DMS53 (cell line): Measurements from ENCODE around the gene TDG.
A peak's percentile ranks its signal among the peaks of the same experiment; 100 is the strongest.

ENCODE experiments used
- DNase-seq: peaks from one replicate; lab custom pipeline; 2025; lab: John Stamatoyannopoulos, UW

TDG gene

DNA sequence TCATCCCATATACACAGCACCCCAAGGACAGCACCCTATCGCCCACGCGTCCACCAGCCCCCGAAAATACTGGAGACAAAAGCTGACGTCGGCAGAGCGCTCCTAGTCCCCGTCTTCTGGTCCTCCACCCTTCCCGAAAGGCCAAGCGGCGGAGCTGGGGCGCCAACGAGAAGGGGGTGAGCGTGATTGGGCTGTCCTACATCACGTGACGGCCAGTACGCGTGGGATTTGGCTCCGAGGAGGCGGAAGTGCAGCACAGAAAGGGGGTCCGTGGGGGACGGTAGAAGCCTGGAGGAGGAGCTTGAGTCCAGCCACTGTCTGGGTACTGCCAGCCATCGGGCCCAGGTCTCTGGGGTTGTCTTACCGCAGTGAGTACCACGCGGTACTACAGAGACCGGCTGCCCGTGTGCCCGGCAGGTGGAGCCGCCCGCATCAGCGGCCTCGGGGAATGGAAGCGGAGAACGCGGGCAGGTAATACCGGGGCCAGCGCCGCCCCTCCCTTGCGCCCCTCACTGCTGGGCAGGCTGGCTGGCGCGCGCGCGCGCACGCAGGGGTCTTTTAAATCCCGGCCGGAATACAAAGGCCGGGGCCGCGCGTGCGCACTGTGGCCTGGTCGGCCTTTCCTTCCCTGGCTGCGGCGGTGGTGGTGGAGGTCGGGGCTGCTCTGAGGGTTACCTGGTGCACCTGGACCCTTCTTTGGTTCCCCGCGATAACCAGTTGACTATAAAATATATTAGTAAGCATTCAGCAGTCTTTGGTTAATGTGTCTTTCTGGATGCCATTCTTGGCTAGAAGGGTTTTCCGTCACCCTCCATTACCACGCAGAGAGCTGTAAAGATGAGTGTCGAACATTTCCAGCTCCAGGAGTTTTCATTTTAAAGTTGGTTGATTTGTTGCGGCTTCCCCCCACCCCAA is at the start of gene TDG:
TDG (plus strand) TSS at position 283 of the 915 bp plus-strand sequence; CDS start at position 449, 166 bp downstream.
- DNase-seq: peak; percentile 100

DNA sequence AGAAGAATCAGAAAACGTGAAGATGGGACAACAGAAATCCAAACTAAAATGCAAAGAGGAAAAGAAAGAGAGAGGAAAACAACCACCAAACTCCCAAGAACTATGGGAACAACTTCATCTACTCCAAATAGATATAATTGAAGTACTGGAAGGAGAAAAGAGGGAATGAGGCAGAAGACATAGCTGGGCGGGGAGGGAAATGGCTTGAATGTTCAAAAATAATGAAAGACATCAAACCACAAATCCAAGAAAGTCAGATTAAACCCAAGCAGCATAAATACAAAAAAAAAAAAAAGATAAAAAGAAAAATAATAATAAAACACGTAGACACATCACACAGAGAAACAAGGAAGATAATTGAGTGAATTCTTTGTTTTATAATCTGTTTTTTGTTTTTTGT is 47.8 kb upstream of the TDG start:
- DNase-seq: no peak

DNA sequence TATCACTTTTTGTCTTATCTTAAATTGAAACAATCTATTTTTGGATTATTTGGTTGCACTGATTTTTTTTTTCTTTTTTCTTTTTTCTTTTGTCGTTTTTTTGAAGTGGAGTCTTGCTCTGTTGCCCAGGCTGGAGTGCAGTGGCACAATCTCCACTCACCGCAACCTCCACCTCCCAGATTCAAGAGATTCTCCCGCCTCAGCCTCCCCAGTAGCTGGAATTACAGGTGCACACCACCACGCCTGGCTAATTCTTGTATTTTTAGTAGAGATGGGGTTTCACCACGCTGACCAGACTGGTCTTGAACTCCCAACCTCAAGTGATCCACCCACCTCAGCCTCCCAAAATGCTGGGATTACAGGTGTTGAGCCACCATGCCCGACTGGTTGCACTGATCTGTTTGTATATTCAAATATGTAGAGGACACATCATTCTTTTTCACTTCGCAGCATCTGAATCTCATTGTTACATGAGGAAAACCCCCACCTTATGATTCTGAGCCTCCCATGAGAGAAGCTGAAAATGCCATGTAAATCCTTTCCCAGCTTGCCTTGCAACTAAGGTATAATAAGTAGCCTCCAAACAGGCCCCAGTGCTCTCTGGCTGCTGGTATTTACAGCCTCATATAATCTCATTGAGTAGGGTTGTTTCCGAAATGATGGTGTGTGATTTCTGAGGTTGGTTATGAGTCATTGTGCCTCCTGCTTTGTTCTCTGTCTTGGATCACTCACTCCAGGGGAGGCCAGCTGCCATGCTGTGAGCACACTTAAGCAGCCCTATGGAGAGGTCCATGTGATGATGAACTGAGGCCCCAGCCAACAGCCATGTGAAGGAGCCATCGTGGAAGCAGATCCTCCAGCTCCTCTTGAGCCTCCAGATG is 40.7 kb upstream of the TDG start:
- DNase-seq: peak; percentile 97

DNA sequence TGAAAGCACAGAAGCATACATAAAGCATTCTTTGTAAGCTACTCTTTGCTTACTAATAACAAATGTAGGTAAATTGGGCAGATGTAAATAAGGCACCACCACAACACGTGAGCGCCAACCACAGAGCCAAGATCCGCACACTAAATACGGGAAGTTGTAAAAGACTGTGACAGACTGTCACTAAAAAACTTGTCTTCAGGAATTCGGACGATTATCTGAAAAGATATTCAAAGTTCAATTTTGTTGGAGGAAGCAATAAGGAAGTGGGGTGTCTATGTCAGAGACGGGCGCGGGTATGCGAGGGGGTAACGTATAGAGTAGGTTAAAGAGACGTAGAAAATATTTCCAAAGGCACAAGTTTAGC is 37.0 kb upstream of the TDG start:
- DNase-seq: peak; percentile 76

DNA sequence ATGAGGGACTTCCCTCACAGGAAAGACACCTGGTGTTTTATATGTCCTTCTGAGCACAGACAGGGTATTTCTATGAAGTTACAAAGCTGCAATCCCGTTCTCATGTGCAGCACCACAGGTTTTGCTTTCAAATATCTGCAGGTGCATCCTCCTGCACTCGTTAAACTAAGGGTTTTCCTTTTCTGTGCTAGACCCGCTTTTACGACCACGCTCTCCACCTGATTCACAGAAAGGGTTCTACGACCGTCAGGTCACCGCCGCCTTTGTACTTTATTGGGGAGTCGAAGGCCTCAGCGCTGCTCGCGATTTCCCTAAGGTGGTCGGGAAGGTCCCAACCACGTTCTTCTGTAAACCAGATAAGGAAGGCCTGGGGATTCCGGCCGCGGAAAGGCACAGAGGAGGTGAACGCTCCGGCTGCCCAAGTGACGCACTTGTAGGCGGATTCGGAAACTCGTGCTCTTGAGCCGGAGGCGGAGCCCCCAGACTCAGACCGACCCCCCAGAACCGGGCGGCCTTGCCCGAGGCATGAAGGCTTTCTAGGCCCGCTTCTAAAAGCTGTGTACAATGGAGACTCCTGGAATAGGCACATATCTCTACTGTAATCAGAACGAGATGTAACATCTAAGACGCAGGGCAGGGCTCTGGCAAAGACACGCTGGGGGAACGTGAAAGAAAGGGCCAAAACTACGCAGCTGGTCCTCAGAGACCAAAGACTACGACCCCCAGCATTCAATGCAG is 36.5 kb upstream of the TDG start:
- DNase-seq: peak; percentile 98

DNA sequence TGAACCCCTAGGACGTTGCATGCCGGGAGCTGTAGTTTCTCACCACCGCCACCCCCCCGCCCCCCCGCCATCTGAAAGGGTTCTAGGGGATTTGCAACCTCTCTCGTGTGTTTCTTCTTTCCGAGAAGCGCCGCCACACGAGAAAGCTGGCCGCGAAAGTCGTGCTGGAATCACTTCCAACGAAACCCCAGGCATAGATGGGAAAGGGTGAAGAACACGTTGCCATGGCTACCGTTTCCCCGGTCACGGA is 36.0 kb upstream of the TDG start:
- peak; percentile 99 for DNase-seq

DNA sequence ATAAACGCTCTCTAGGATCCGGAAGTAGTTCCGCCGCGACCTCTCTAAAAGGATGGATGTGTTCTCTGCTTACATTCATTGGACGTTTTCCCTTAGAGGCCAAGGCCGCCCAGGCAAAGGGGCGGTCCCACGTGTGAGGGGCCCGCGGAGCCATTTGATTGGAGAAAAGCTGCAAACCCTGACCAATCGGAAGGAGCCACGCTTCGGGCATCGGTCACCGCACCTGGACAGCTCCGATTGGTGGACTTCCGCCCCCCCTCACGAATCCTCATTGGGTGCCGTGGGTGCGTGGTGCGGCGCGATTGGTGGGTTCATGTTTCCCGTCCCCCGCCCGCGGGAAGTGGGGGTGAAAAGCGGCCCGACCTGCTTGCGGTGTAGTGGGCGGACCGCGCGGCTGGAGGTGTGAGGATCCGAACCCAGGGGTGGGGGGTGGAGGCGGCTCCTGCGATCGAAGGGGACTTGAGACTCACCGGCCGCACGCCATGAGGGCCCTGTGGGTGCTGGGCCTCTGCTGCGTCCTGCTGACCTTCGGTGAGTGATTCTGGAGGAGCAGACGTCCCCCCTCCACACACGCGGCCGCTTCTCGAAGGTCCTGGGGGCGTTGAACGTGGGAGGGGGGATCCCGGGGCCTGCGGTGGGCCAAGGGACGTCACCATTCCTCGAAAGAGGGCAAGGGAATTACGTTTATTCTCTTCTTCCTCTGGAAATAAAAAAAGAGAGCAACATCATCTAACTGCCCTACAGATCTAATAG is 35.5 kb upstream of the TDG start, which contains the start of gene HSP90B1:
HSP90B1 (plus strand) TSS at position 377 of the 753 bp plus-strand sequence; CDS start at position 483, 106 bp downstream.
- DNase-seq: peak; percentile 100

DNA sequence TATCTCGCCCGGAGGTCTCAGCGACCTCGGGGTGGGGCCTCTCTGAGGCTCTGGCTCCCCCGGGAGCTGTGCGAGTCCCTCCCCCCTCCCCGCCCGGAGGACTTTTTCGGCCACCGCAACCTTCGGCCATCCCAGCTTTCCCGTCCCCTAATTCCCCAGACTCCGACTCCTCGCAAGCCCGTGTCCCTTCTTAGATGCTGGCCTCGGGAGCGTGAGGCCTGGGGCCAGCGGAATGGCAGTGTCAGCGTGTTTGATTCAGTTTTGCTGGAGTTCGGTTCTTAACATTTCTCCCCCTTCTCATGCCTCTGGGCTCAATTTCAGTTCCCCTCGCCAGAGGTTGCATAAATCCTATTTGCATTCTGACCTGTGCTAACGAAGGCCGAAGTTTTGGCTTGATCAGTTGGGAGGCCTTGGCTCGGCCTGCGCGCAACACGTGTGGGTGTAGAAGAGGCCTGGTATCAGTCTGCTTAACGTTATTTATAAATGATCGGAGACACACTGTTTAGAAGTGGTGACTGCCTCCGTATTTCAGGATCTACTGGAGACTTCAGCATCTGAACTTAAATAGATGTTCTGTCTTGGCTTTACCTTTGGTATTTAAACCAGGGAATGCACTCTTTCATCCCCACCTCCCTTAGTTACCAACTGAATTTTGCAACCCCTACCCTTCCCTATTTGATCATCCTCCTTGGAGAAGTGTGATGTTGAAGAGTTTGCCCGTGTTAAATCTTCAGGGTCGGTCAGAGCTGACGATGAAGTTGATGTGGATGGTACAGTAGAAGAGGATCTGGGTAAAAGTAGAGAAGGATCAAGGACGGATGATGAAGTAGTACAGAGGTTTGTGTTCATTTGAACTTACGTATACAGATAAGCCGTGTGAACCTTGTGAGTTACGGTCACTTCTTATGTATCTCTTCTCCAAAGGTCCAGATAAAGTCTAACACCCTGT is 34.6 kb upstream of the TDG start:
- DNase-seq: peak; percentile 75

DNA sequence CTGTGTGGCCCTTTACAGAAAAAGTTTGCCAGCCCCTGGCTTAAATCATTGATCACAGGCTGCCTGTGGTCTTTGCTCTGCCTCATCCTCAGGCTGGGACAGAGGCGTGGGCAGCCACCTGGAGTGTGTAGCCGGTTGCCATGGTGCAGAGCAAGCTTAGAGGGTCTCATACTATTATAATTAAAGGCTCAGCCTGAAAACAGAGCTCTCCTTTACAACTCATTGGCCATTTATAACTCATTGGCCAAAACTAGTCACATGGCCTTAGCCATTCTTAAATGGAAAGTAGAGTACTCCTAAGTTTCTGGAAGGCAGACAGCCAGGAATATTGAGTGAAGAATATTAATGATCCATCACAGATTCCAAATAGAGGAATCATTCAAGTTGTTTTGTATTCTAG is 32.4 kb upstream of the TDG start:
- DNase-seq: no peak

DNA sequence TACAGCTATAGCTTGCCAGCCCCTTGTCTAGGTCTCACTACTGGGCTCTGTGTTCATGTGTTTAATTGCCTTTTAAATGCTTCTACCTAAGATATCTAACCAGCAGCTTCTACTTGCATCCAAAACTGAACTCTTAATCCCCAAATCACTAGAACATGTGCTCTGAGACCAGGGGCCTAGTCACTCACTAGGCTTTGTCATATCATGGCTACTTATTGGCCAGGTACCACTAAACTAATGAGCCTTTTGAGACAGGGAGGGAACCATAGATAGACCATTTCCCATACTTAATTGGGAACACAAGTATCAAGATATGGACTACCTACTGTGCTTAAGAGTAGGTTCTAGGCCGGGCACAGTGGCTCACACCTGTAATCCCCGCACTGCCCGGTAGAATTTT is 29.0 kb upstream of the TDG start:
- peak; percentile 46 for DNase-seq

DNA sequence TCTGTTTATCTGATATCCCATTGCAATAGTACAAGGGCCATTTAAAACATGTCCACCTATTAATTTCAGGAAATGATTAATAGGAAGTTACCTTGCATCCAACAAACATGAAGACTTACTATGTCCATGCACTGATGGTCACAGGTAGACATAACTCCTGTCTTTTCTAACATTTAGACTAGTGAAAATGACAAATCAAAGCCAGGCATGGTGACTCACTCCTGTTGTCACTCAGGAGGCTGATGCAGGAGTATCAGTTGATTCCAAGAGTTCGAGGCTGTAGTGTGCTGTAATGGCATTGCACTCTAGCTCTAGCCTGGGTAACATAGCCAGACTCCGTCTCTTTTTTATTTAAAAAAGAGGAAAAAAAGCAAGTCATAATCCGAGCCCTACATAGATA is 20.7 kb upstream of the TDG start:
- peak; percentile 29 for DNase-seq

DNA sequence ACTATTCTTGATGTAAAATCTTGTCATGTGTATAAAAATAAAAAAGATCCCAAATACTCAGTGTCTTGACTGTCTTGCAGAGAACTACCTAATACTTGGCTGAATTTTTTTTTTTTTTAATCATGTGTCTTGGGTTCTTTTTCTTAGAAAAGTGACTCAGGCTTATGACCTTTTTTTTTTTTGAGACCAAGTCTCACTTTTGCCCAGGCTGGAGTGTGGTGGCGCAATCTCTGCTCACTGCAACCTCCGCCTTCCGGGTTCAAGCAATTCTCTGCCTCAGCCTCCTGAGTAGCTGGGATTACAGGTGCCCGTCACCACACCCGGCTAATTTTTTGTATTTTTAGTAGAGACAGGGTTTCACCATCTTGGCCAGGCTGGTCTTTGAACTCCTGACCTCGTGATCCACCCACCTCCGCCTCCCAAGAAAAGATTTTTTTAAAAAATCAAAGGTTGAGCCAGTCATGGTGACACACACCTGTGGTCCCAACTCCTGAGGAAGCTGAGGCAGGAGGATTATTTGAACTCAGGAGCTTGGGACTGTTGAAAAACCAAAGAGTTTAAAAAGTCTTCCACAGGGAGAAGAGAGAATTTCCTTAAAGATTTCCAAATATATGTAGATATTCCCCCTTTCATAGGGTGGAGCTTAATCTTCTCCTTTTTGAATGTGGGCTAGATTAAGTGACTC is 17.7 kb upstream of the TDG start:
- no peak for DNase-seq

DNA sequence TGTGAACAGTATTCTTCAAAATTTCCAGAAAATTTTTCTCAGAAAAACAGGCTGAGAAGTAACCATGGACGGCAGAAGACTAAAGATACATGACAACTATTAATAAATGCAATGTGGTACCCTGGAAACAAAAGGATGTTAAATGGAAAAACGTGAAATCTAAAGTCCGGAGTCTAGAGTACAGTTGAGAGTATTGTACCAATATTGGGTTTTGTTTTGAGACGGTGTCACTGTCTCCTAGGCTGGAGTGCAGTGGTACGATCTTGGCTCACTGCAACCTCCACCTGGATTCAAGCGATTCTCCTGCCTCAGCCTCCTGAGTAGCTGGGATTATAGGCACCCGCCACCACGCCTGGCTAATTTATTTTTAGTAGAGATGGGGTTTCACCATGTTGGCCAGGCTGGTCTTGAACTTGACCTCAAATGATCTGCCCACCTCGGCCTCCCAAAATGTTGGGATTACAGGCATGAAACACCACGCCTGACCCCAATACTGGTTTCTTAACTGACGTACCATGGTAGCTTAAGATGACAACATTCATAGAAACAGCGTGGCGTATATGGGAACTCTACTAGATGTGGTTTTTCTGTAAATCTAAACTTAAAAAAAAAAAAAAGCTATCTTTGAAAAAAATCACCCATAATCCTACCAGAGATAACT is 16.8 kb upstream of the TDG start:
- no peak for DNase-seq

DNA sequence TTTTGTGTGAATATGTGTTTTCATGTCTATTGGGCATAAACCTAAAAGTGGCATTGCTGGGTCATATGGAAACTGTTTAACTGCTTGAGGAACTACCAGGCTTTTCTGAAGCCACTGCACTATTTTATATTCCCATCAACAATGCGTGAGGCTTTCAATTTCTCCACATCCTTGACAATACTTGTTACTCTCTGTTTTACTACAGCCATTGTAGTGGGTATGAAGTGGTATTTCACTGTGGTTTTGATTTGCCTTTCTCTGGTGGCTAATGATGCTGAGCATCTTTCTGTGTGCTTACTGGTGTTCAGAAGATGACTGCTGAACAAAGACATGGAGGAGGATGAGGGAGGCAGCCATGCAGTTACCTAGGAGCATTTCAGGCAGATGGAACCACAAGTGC is 13.2 kb upstream of the TDG start:
- DNase-seq: no peak

DNA sequence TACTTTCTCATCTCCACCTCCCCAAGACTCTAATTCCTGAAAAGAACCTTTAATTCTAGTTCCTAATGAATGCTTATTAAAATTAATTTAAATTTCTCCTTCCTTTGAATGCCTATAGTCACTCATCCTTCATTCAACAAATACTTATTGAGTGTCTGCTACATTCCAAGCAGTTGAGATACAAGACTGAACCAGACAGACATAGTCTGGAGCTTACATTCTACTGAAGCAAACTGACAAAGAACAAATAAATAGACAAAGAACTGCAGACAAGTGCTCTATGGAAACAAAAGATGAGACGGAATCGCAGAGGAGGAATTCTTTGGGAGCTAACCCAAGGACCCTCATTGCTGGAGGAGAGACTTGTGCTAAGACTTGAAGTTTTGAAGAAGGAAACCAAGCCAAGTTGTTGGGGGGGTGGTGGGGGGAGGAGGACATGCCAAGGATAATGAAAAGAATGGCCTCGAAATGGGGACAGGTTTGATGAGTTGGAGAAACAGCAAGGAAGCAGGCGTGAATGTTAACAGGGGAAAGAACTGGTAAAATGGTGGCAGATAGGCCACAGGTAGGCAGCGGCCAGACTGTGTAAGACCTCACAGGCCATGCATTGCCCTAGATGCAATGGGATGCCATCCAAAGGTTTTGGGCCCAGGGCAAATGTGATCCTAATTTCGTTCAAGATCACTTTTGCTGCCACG is 9.7 kb upstream of the TDG start:
- DNase-seq: peak; percentile 63

DNA sequence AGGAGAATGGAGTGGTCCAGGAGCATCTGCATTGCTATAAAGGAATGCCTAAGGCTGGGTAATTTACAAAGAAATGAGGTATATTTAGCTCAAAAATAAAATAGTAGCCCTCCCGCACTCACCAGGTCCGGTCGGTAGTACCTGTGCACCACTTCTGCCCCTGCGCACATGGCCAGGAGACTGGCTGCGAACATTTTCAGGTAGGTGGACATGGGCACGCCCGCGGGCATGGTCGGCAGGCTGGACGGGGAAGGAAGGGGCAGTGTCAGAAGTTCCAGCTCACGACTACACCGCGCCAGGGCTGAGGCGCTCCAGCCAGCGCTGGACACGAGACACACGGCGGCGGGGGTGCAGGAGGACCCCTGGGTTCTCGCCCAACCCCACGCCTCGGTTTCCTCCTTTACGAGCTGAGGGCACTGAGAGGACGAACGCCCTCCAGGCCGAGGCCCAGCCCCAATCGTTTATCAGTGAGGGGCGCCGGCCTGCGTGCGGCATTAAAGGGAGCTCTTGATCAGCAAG is 9.1 kb upstream of the TDG start:
- peak; percentile 78 for DNase-seq

DNA sequence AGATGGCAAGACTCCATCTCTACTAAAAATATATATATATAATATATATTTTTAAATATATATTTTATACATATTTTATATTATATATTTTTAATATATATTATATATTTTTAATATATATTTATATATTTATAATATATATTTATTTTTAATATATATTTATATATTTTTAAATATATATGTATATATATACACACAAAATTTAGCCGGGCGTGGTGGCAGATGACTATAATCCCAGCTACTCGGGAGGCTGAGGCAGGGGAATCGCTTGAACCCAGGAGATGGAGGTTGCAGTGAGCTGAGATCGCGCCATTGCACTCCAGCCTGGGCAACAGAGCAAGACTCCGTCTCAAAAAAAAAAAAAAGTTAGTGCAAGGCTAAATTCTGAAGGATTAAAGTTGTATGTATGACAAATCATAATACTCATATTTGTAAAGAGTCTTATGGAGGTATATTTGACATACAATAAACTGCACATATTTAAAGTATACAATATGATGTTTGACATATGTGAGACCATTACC is 7.7 kb upstream of the TDG start:
- DNase-seq: no peak

DNA sequence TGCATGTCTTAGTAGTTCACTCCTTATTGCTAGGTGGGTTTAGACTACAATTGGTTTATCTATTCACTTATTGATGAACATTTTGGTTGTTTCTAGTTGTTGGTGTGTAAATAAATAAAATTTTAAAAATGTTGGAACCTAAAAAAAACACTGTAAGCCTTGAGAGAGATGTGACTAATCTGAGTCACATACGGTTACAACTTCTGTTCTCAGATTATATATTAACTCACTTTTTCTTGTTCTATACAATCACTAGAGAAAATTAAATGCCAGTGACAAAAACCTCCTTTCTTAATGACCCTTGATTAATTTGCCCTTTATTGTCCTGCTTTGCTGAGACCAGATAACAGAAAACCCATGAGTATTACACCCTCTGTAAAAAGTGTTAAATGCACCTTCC is 7.1 kb upstream of the TDG start:
- no peak for DNase-seq
